Measurements from ENCODE around the gene MLLT3.
"Not testable (repeated sequence)": the region's sequence is repeated elsewhere in the genome, so short reads cannot be mapped to it uniquely, and the experiment has no call there.

The MLLT3 gene

DNA sequence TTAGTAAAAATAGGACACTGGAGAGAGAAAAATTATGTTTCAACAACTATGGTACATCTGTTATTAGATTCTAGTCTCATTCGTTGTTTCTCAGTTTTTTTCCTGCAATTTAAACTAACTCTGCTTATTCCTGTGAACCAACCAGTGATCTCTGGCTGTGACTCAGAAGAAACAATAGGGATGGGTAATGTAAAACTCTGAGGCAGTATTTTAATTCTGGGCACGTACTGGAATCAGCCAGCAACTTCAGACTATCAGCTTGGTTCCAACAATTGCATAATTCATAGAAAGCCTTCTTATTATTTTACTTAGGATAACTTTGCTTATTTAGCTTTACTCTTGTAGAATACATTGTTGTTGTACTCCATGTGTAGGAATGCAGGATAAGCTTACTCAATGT is 28.8 kb downstream of the MLLT3 start:
- DNase-seq = no peak

DNA sequence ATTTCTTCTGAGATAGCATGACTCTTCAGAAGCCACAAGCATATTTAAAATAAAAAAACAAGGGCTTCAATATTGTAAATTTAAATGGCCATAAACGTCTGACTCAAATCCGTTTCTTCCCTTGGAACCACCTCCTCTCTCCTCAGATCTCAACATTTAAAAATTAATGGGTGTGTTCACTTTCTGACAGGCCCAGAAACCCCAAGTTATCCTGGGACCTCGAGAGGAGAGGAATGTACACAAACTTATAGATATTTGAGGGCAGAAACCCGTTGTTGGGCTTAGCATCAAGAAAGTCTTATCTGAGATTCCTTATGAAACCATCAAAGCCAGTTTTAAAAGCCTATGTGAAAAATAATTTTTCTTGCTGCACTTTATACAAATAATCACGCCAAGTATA is 29.2 kb downstream of the MLLT3 start:
- DNase-seq = no peak

DNA sequence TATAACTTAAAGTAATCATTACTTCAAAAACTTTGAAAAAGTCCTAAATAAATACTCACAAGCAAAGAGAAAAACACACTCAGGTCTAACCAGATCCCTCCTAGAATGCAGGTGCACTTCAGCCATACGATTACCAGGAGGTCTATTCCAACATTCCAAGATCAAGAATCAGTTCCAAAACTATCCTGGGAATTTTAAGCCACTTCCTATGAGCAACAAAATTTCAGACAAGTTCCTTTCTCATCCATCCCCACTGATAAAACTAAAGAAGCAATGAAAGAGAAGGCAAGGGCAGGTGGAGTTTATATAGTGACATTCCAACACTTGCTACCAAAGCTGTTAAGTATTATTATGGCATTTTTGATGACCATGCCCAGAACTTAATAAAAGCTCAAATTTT is 29.6 kb downstream of the MLLT3 start:
- DNase-seq = no peak

DNA sequence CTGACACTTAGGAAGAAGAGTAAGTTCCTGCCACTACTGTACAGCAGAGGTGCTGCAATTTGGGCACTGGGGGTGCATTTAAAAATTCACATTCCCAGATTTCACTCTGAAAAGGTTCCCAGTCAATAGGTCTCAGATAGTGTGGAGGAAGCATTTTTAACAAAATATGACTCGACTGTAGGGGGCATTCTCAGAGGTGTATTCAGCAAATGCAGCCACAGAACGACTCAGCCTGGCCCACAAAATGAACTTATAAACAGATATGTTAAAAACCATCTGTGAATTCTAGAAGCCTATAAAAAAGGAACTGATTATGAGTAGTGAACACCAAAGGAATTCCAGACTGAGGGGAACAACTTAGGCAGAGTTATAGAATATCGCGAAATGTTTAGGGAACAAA is 31.1 kb downstream of the MLLT3 start:
- DNase-seq = no peak

DNA sequence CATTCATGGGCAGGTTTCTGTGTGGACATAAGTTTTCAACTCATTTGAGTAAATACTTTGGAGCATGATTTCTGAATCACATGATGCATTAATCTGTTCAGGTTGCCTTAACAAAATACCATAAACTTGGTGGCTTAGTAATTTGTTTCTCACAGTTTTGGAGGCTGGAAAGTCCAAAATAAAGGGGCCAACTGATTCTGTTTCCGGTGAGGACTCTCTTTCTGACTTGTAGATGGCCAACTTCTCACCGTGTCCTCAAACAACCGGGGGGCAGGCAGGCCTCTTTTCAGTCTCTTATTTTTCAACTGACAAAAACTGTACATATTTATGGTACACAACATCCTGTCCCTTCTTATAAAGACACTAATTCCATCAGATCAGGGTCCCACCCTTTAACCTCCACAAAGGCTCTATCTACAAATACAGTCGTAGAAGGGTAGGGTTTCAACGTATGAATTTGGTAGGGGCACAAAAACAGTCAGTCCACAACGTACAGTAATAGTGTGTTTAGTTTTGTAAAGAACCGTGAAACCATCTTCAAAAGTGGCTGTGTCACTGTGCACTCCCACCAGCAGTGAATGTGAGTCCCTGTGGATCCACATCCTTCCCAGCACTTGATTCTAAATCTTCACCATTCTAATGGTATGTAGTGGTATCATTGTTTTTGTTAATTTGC is 37.2 kb downstream of the MLLT3 start:
- no peak for DNase-seq

DNA sequence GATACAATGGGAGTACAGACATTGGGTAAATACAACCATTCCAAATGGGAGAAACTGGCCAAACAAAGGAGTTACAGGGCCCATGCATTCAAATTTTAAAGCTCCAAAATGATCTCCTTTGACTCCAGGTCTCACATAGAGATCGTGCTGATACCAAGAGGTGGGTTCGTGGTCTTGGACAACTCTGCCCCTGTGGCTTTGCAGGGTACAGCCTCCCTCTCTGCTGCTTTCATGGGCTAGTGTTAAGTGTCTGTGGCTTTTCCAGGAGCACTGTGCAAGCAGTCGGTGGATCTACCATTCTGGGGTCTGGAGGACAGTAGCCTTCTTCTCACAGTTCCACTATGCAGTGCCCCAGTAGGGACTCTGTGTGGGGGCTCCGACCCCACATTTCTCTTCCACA is 39.2 kb downstream of the MLLT3 start:
- DNase-seq = not testable (repeated sequence)

DNA sequence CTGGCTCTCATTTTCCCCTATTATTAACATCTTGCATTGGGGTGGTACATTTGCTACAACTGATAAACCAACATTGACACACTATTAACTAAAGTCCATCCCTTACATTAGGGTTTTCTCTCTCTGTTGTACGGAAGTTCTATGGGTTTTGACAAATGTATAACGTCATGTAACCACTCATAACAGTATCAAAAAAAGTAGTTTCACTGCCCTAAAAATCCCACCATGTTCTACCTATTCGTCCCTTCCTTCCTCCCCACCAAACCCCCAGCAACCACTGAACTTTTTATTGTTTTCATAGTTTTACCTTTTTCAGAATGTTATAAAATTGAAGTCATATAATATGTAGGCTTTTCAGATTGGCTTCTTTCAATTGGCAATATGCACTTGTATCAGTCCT is 40.1 kb downstream of the MLLT3 start:
- no peak for DNase-seq

DNA sequence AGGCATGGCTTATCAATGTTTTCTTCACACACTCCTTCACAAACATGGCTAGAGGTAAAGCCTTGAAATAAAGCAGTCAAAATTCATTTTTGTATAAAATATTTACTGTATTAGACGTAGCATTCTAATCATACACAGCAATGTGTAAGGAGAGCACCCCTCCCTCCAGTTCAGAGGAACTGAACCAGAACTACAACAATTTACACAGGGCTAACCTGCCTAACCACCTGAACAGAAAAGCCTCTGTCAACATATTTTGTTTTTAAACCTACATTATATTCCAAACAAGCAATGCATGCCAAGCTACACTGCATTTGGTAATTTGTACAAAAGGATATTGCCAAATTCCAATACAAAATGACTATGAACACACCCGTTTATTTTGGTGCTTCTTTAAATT is 41.6 kb downstream of the MLLT3 start:
- DNase-seq = no peak

DNA sequence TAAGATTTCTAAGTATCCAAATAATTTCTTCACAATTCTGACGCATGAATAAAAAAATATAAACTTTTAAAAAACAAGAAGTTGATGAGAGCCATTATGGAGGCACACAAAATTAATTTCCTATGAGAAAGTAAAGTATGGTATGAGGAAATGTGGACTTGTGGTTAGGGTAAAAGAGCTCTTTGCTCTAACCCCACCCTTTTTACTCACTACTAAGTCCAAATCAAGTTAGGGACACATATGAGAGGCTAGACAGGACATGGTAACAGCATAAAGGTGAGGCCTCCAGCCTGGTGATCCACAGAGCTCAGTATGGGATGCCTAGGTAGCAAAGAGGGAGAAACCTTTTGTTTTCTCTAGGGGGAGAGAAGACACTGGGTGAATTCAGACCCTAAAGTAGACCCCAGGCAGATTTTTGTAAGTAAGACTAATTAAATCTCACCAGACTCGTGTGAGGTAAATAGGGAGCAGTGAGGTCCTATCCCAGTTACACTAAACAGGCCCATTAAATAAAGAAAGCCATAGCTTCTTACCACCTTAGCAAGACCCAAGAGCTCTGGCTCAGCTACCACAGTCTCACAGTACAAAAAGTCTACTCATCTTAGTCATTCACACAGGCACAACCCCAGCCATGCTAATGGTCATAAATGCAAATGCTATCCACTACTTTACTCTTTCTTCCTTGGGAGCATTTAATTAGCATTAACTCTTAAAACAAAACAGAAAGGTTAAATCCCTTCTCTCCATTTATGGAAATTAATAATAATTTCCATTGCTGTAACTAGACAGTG is 42.6 kb downstream of the MLLT3 start:
- peak; percentile 23 for DNase-seq

DNA sequence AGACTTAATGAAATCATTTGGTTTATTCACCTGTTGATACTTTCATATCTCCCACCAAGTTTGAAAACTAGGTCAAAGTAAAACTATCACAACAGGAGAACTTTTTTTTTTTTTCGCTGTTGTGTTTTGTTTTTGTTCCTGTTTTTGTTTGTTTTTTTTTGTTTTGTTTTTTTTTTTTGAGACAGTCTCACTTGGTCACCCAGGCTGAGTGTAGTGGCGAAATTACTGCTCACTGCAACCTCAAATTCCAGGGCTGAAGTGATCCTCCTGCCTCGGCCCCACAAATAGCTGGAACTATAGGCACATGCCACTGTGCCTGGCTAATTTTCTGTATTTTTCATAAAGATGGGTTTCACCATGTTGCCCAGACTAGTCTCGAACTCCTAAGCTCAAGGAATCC is 49.3 kb downstream of the MLLT3 start:
- no peak for DNase-seq

DNA sequence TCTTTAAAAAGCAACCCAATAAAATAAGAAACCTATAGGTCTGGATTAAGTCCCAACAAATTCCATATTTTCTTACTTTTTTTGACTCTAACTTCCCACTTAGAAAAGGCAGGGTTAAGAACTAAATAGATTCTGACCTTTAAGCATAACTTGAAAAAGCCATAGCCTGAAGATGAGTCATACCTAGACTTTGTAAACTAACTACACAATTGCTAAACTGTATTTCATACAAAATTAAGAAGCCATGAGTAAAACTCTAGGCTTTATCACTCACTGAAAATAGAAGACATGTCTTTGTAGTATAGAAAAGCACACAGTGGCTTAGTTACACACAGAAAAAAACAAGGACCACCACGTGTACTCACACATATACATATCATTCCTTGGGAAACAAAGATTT is 51.5 kb downstream of the MLLT3 start:
- DNase-seq = no peak

DNA sequence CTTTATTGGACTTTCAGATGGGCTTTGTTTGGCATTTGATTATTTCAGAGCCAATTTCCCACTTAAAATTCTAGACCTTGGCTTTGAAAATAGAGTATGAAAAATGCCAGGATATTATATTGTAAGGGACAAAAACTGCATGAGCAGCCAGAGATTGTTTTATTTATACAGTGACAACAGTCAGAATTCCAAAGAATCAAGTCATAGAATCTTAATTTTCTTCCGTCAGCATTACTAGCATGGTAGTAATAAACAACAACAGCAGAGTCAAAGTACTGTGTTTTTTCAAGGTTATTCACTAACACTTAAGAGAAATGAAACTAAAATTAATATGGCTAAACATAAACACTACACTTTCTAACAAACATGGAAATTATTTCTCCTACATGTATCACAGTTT is 52.2 kb downstream of the MLLT3 start:
- no peak for DNase-seq

DNA sequence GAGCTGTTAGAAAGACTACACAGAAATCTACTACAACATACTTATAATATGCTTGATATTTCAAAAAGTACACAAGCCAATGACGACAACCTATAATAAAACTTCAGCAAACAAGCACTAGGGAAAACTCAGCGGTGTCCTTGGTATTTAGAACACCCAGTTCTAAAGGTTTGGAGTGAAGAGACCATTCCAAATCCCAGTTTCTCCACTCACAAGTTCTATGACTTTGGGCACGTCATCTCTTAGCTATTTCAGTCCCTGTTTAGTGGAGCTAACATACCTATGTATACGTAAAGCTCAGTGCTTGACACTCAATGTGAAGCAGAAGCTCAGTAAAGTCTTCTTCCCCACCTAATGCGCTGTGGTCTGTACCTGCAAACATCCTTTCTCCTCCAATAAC is 52.8 kb downstream of the MLLT3 start:
- DNase-seq = no peak

DNA sequence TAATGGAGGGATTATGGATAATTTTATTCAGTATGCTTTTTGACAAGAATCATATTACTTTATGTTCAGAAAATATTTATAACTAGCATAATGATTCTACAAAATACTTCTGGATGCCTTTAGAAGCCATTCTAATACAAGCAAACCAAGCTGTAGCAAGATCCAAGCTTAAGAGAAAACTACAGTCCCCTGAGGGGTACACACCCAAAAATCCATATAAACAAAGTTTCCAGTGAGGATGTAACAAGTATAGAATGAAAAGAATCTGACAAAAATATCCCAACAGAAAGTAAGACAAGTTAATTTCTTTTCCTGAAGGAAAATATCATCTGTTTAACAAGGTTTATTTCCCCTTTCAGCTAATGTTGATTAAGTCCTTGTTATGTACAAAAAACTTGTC is 53.9 kb downstream of the MLLT3 start:
- DNase-seq = no peak

DNA sequence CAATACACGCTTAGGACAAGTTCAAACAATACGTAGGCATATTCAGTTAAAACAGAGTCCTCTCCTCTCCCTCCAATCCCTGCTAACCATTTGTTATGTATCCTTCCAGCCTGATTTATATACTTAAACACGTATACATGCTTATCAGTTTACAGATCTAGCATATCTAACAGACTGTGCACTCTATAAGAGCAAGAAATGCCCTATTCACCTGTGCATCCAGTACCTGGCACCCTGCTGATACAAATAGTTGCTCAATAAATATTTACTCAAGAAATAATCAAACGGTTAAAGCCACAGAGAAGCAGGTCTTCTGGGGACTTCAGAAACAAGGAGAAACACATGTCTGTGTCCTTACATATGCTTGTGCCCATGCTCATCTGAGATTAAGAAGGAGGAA is 55.9 kb downstream of the MLLT3 start:
- DNase-seq = no peak

DNA sequence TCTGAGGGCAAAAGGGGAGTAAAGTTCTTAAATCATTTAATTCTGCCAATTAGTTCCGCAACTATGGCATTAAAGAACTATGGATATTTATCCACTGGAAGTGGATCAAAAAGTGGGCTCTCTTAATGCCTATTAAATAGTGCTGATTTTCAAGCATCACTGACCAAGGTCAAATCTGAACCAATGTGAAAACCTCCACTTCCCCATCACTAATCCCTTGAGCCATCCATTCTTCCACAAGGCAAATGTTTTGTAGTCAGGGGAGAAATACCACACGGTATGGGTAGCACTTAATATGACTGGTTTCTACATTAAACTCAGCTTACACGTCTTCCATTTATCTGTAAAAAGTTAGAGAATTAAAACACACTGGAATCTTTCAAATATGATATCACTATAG is 57.6 kb downstream of the MLLT3 start:
- no peak for DNase-seq

DNA sequence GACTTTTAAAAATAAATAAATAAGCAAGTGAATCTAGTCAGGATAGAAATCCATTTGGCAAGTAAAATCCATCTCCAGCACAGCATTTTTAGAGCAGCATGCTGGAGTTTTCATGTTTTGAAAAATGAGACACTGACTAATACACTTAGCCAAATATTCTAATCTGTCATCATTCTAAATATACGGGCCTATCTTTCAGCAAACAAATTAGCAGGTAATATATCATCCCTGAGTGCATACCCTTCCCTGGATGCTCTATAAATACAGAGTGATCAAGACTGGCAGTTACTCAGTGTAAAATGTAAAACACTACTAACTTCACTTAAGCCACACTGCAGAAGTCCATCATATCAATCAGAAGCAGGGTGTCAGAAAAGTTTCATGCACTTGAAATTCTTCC is 58.4 kb downstream of the MLLT3 start:
- no peak for DNase-seq

DNA sequence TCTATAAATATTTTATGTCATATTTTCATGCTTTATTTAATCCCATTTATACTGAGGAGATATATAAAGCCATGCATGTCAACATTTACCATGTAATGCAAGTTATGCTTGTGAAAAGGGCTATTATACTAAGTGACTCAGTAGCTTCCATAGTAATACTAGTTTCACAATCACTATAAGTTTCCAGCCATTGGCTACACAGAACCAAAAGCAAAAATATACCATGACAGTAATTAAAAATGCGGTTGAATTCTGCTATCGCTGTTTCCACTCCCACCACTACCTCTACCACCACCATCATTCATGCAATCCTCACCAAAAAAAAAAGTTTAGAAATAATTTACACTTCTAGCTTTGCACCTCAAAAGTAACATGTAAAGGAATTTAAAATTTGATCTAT is 60.2 kb downstream of the MLLT3 start:
- no peak for DNase-seq

DNA sequence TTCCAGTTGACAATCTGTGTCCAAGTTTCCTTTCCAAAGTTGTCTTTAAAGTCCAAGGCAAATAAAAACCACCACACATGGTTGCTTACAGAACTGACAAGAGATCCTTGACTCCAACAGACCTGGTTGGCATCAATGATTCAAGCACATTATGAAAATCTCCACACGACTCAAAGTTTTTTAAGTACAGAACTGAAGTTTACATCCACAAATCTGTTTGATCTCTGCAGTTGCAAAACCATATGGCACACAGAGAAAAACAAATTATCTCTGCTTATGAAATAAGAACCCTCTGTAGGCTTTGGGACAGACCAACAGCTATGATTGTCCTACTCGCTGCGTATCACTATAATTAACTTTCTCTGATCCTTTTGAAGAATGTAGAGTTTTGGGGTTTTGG is 60.8 kb downstream of the MLLT3 start:
- no peak for DNase-seq

DNA sequence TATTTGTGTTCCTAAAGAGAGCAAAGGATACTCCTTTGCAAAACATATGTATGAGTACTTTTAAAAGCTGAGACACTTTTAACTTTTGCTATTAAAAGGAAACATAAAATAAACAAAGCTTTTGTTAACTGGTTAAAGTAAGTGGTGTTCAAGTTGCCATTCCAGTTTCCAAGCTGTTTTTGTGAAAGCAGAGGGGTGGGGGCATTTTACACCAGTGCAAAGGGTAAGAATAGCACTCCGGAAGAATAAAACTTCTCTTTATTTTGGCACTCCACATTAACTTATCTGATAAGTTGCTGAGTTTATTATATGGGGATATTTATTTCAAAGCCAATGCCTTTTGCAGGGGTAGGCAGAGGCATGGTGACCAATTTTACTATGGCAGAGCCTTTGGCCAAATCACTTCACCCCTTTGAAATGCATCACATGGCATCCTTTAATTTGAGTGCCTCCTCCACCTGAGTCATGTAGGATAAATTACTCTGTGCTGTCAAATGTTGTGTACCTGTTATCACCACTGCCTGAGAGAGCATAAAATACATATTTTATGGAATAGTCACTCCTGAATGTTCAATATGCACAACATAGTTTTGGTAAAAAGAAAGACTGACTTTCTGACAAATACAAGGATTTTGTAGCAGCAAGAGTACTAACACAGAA is 62.9 kb downstream of the MLLT3 start:
- DNase-seq = no peak

DNA sequence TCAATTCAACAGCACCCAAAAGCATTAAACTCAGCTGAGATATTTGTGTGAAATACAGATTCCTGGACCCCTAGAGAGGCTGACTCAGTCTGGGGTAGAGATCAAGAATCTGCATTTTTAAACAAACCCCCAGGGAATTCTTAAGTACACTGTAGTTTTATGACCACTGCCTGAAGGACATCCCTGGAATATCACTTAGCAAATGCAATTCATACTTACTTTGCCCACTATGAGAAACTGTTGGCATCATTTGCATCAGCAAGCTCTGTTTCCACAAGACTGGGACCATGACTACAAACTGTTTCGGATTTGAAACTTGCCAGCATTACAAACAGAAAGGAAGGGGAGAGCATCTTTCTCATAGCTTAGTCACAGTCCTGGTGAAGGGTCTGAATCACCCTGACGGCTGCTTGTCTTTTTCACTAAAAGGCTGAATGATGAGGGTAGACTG is 63.7 kb downstream of the MLLT3 start:
- no peak for DNase-seq

DNA sequence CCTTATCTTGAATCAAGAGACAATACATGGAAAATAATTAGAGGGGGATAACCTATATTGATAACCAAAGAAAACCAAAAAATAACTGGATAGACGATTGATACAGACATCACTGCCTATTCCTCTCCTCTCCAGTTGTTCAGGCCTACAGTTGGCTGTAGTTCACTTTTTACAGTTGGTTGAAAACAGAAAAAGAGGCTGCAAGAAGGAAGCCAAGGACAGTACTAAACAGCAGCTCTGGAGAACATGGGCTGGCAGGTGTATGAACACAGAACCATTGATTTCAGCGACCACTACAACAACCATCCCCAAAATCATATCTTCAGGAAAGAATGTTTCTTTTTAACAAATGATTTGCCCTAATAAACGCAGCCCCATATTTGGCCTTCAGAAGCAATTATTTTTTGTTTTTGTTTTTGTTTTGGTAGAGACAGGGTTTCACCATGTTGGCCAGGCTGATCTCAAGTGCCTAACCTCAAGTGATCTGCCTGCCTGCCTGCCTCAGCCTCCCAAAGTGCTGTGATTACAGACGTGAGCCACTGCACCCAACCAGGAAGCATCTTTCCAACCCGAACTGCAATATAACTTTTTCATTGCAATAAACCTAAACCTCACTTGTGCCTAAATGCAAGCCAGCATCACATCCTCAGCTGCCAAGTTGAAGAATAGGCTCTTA is 64.3 kb downstream of the MLLT3 start:
- DNase-seq = no peak

DNA sequence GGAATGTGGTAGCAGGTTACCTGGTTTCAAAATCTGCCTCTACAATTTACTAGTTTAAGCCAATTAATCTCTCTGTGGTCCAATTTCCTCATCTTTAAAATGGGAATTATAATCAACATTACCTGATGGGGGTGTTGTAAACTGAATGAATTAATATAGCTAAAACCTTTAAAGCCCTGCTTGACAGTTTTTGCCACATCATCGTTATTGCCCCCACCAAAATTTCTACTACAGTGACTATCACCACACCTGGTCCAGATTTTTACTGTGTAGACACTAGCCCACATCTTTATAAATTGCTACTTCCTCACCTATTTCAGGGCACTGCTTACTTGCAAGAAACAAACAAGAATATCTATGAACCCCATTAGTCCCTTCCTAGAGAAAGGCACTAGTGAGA is 65.0 kb downstream of the MLLT3 start:
- DNase-seq = no peak

Data from hematopoietic multipotent progenitor cell treated with erythropoietin and hydrocortisone succinate and interleukin-3 and kit ligand, for 6 days (in vitro differentiated cells).